Calu3 (cell line): ENCODE data around the gene ZNF177. TPM values are rescaled to one million over a fixed set of nuclear protein-coding genes. Genes with fewer than 3 reads are reported as not detected.

Experiments
- BruUV-seq: library from RNA; stranded (reverse); fragments of 400-500 nt; replicated peaks from 2 replicates; lab custom pipeline; 2021; lab: Mats Ljungman, UMichigan
- CTCF ChIA-PET: fragments of 300-600 bp; sonication (Branson Sonifier 250); formaldehyde crosslinking; loops from one replicate; lab custom pipeline; 2022; ENCODE audit warnings: antibody characterized with exemption; lab: Charles Lee
- DNase-seq: peaks from one replicate; pipeline ENCODE4 v3.0.0; 2022
- H3K27ac Mint-ChIP-seq: one replicate; pipeline ENCODE4 v1.8.0; 2022; ENCODE audit warnings: mixed read lengths; ENCODE audit not compliant: unreplicated experiment
- H3K27me3 Mint-ChIP-seq: one replicate; pipeline ENCODE4 v1.8.0; 2022; ENCODE audit warnings: mixed read lengths; ENCODE audit not compliant: unreplicated experiment
- H3K36me3 Mint-ChIP-seq: one replicate; pipeline ENCODE4 v1.8.0; 2022; ENCODE audit warnings: mild to moderate bottlenecking, moderate library complexity, mixed read lengths; ENCODE audit not compliant: insufficient read depth, unreplicated experiment
- H3K4me1 Mint-ChIP-seq: one replicate; pipeline ENCODE4 v1.8.0; 2022; ENCODE audit warnings: mild to moderate bottlenecking, low read depth, mixed read lengths; ENCODE audit not compliant: unreplicated experiment
- H3K4me3 Mint-ChIP-seq: one replicate; pipeline ENCODE4 v1.8.0; 2022; ENCODE audit warnings: mild to moderate bottlenecking, low read depth, moderate library complexity, mixed read lengths; ENCODE audit not compliant: unreplicated experiment
- H3K9me3 Mint-ChIP-seq: one replicate; pipeline ENCODE4 v1.8.0; 2022; ENCODE audit warnings: low read depth, mixed read lengths; ENCODE audit not compliant: unreplicated experiment
- CTCF ChIP-seq: fragments of 200-600 bp; IDR thresholded peaks from one replicate; pipeline ENCODE4 v1.8.0; 2022; ENCODE audit warnings: antibody characterized with exemption; ENCODE audit not compliant: unreplicated experiment
- intact Hi-C: fragments of 100-400 bp; cut with micrococcal nuclease; formaldehyde crosslinking; loops from one replicate; pipeline ENCODE4 v1.10.0; 2022; ENCODE audit not compliant: unreplicated experiment
- total RNA-seq: library from RNA; stranded (reverse); gene quantifications from 2 replicates; pipeline ENCODE4 v1.2.3, GENCODE V29; 2022

The ZNF177 gene
- total RNA-seq, 1 experiment from 2014 or later, result 2.2 TPM

DNA sequence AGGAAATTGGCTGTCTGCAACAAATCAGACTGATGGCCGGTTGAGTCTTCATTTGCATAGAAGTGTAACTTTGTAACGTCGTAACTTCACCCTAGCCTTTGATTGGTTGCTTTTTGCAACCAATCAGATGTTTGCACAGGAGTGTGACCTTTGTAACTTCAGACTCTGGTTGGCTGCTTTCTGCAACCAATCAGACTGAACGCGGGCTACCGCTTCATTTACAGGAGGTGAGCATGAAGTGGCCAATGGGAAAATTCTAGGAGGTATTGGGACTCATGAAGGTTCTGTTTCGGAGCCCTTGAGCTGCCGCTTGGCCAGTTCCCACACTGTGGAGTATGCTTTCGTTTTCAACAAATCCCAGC lies 39.3 kb upstream of the ZNF177 start:
- H3K4me3 Mint-ChIP-seq, result peak overlapping the region; percentile 72
- no TSS peak for BruUV-seq
- peaks cover 20% of the 10 kb centered on the region for H3K36me3 Mint-ChIP-seq
- H3K9me3 Mint-ChIP-seq, result peaks cover 2% of the 10 kb centered on the region
- H3K4me1 Mint-ChIP-seq, result no peaks in the 10 kb centered on the region
- H3K27me3 Mint-ChIP-seq, result no peaks in the 10 kb centered on the region
- CTCF ChIA-PET, result interaction anchor here (1.0 kb wide), 1 partner anchor 13 kb away, joined by 3 read pairs; no protein-coding TSS in a partner anchor
- intact Hi-C loops, result no loop called here
- H3K27ac Mint-ChIP-seq, result peak overlapping the region; percentile 42
- no peak for TF ChIP-seq CTCF
- peak; percentile 34 for DNase-seq

GRCh38 chr19:9323919-9324583 lies 38.8 kb upstream of the ZNF177 start, which contains the start of gene ZNF559:
ZNF559 (plus strand) TSS chr19:9324179; CDS start chr19:9338550, 14,371 bp downstream.
- BruUV-seq, result no TSS peak
- no peaks in the 10 kb centered on the region for H3K27me3 Mint-ChIP-seq
- peaks cover 2% of the 10 kb centered on the region for H3K9me3 Mint-ChIP-seq
- CTCF ChIA-PET, result interaction anchor here (1.0 kb wide), 1 partner anchor 13 kb away, joined by 3 read pairs; no protein-coding TSS in a partner anchor
- TF ChIP-seq CTCF, result no peak
- intact Hi-C loops, result no loop called here
- peaks cover 20% of the 10 kb centered on the region for H3K36me3 Mint-ChIP-seq
- H3K4me3 Mint-ChIP-seq, result peak within 1 kb of the TSS; percentile 72
- no peaks in the 10 kb centered on the region for H3K4me1 Mint-ChIP-seq
- peak; percentile 93 for DNase-seq
- H3K27ac Mint-ChIP-seq, result peak within 1 kb of the TSS; percentile 42

DNA sequence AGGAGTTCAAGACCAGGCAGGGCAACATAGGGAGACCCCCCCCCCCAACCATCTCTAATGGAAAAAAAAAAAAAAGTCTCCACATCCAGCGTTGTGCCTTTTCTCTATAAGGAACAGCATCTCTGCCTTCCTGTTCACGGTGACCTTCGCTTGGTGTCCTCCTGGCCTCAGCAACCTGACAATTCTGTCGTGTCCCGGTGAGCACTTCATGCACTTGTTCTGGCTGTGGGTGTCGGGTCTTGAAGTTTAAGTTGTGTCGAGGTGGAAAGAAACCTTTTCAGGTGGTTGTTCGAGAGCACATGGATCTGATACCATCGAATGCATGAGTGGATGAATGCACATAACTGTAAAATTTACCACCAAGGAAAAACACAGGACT lies 38.2 kb upstream of the ZNF177 start:
- peaks cover 2% of the 10 kb centered on the region for H3K9me3 Mint-ChIP-seq
- no peak for DNase-seq
- peaks cover 20% of the 10 kb centered on the region for H3K36me3 Mint-ChIP-seq
- BruUV-seq, result TSS peak; percentile 46
- TF ChIP-seq CTCF, result no peak
- H3K27ac Mint-ChIP-seq, result no peak overlapping the region
- CTCF ChIA-PET, result no interaction called here
- H3K4me1 Mint-ChIP-seq, result no peaks in the 10 kb centered on the region
- H3K27me3 Mint-ChIP-seq, result no peaks in the 10 kb centered on the region
- intact Hi-C loops, result no loop called here
- peak overlapping the region; percentile 72 for H3K4me3 Mint-ChIP-seq

- Mint-ChIP-seq H3K27me3 (no peaks in the 10 kb centered on the region), H3K4me1 (no peaks in the 10 kb centered on the region), H3K27ac (no peak overlapping the region), H3K4me3 (no peak overlapping the region), H3K36me3 (peaks cover 2% of the 10 kb centered on the region), H3K9me3 (peaks cover 10% of the 10 kb centered on the region)
- CTCF ChIA-PET, result no interaction called here
- no peak for DNase-seq
- intact Hi-C loops, result no loop called here
- no peak for TF ChIP-seq CTCF
- no TSS peak for BruUV-seq
Measured at GRCh38 chr19:9329999-9330398, 32.8 kb upstream of the ZNF177 start.
